Left colon (tissue), 2 donors: ENCODE measurements around the gene CCDC144A. TPM values are rescaled to one million over a fixed set of nuclear protein-coding genes. Genes with fewer than 3 reads are reported as not detected.
"Not testable (repeated sequence)": the region's sequence is repeated elsewhere in the genome, so short reads cannot be mapped to it uniquely, and the experiment has no call there.

Source experiments
- ATAC-seq: fragments of 200-7000 bp; cut with Tn5 transposase; one replicate; pipeline ENCODE4 v1.9.1; 2020; ENCODE audit warnings: mild to moderate bottlenecking, moderate library complexity
- DNase-seq, 2 donors: peaks; one replicate each; pipeline ENCODE4 v3.0.0-alpha.2; 2020
- intact Hi-C, 2 donors: fragments of 100-400 bp; cut with DNase I in 1 of 2; cut with micrococcal nuclease in 1 of 2; formaldehyde crosslinking; loops; one replicate each; pipeline versions ENCODE4 v1.11.2 to v1.14.0; 2022; cut with DNase I, micrococcal nuclease
- total RNA-seq, 2 donors: library from RNA; stranded (reverse); fragmentation: NEBNext Ultra II Directional; extraction: Animal tissue kit (Norgen Biotek cat#: 25700); gene quantifications; one replicate each; pipeline ENCODE4 v1.2.1, GENCODE V29; 2021
- donor health status: DM: no; HTN: no; CAD: no.
- donor health status: DM: yes; HTN: yes; CAD: no.

Gene CCDC144A
- total RNA-seq, 2 donors from 2014 or later, result 1.5 to 3.4 TPM

DNA sequence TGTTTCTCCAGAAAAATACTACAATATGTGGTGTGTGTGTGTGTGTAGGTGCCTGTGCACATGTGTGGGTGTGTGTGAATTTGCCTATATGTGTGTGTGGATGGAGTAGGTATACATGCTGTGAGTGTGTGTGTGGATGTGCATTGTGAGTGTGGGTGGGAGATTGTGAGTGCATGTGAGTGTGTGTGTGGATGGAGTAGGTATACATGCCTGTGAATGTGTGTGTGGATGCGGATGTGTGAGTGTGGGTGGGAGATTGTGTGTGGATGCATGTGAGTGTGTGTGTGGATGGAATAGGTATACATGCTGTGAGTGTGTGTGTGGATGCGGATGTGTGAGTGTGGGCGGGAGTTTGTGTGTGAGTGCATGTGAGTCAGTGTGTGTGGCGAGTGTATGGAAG is 116.6 kb downstream of the CCDC144A start:
- ATAC-seq, DNase-seq, intact Hi-C loops: not testable (repeated sequence)

DNA sequence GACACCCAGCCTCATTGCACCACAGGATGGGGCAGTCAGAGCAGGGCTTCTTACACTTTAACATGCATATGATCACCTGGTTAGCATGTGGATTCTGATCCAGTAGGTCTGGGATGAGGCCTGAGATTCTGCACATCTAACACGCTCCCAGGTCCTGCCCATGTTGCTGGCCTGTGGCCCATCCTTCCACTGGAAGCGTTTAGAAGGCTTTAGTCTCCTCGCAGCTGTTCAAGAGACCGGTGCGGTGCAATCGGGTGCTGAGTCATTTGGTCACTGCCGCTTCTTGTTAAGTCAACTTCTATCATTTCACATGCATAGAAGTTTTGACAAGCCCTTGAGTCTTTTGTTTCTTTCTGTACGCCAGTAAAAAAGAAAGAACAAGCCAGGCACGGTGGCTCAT is 117.6 kb downstream of the CCDC144A start:
- ATAC-seq, intact Hi-C loops, DNase-seq: not testable (repeated sequence)

DNA sequence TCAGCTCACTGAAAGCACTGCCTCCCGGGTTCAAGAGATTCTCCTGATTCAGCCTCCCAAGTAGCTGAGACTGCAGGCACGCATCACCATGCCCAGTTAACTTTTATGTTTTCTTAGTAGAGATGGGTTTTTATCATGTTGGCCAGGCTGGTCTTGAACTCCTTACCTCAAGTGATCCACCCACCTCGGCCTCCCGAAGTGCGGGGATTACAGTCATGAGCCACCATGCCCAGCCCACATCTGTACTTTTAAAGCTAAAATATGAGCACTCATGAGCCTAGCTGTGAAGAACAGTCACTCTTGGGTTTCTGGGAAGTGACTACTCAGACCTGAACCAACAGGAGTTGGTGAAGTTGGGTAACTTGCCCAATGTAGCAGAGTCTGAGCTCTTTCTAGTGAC is 120.2 kb downstream of the CCDC144A start:
- ATAC-seq, DNase-seq, intact Hi-C loops: not testable (repeated sequence)

DNA sequence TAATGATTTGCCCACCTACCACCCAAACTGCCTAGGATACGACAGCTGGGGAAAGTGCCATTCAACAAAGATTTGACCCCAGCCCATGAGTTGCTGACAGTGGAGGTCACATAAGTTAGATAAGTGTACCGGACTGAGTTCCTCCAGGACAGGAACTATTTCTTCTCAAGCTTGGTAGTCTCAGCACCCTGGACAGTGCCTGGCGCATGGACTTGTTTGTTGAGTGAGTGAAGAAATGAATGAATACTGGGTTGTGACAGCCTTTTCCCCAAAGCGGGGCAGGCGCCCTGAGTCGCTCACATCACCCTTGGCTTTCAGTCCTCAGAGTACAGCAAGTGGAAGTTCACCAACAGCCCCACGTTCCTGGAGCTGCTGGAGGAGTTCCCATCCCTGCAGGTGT is 122.1 kb downstream of the CCDC144A start:
- ATAC-seq, DNase-seq, intact Hi-C loops: not testable (repeated sequence)

DNA sequence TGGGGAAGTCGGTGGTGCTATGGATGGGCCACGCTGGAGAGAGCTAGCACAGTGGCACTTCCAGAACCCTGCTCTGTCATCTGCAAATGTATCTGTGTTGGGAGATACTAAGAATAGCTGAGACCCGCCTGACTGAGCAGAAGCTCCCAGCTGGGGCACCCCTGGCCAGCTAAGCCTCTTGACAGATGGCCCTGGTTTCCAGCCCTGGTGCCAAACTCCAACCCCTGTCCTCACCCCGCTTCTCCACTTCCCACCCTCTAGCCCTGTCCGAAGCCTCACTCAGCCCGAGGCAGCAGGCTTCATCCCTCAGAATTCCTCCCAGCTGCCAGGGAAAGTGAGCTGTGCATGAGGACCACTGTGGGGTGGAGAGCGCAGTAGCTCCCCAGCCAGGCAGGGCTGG is 124.4 kb downstream of the CCDC144A start:
- intact Hi-C loops, result no loop called here
- no peak for ATAC-seq

GRCh38 chr17:16817201-16817600 is 127.2 kb downstream of the CCDC144A start:
- DNase-seq (no peak), ATAC-seq (no peak)
- intact Hi-C loops, result no loop called here

More for the DNA sequence above, 124.4 kb downstream of the CCDC144A start:
- DNase-seq, result no peak

DNA sequence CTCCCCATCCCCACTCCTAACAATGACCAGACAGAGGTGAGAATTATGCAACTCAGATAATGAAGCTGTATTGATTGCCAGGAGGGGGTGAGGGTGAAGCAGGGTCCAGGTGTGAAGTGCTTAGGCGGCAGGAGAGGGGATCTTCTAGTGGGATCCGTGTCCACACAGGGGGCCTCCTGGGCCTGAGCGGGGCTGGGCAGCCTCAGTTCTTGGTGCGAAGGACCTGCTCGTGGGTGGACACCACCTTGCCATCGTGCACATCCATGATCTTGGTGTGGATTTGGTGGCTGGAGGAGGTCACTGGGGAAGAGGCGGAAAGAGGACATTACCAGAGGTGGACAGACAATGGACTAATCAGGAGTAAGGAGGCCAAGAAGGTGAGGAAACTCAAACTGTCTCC is 127.9 kb downstream of the CCDC144A start:
- DNase-seq, ATAC-seq, intact Hi-C loops: not testable (repeated sequence)

DNA sequence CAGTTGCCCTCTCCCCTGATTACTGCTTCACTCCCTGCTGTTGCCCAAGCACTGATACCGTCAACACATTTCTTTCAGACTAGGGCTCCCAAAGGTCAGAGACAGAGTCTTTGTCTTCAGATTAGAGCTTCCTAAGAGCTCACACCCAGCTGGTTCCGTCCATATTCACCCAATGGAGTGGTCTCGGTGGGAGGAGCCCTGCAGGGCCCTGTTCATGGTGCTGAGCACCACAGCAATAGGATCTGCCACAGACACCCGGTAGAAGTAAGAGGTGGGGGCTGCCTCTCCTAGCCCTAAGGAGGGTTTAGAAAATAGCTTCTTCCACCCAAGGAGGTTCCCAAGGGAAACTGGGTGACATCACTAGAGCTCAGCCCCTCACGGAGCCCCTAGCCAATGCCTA is 128.3 kb downstream of the CCDC144A start:
- DNase-seq, result no peak
- ATAC-seq, result no peak
- intact Hi-C loops, result no loop called here

- intact Hi-C loops, result no loop called here
- no peak for ATAC-seq
- DNase-seq, result no peak
Observed at GRCh38 chr17:16818821-16819683, 129.0 kb downstream of the CCDC144A start.

- intact Hi-C loops, result no loop called here
- ATAC-seq (peak; percentile 76), DNase-seq (peak; percentile 28 to 50)
Observed at GRCh38 chr17:16820161-16820877, 130.3 kb downstream of the CCDC144A start.

GRCh38 chr17:16820979-16821543 is 131.0 kb downstream of the CCDC144A start:
- intact Hi-C loops, result no loop called here
- ATAC-seq (no peak), DNase-seq (no peak)

DNA sequence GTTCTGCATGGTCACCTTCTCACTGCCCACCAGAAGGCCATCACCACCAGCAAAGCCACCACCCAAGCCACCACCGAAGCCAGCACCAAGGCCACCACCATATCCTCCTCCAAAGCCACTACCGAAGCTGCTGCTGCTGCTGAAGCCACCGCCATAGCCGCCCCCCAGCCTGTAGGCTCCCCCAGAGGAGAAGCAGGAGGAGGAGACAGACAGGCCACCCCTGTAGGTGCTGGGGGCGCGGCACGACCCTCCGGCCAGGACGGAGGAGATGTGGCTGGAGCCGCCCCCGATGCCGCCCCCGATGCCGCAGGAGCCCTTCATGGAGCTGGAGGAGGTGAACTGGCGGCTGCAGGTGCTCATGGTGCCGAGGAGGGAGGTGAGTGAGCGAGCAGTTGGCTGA is 132.1 kb downstream of the CCDC144A start:
- DNase-seq, ATAC-seq, intact Hi-C loops: not testable (repeated sequence)

DNA sequence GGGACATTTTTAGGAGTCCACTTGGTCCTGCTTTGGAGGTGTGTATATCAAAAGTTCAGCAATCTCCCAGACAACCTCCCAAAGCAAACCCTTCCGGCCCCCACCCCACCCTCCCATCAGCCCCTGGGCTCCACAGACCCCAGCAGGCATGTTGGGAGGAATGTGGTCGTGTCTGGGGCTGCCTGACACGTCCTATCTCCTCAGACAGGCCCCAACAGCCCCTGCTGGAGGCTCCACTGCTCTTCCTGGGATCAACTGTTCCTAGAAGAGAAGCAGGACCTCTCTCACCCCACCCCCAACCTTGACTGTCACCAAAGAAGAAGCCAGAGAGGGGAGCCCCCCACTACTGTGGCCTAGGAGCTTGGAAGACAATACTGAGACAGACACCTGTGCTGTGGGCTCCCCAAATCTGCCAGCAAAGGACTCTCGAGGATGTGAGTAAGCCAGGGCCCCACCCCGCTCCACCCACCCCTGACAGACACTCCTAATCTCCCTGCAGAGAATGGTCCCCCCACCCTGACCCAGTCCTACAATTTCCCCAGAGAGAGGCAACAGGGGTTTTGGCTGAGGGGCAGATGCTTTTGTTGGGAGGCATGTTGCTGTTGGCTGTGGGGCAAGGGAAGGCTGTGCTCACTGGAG is 133.8 kb downstream of the CCDC144A start:
- DNase-seq, ATAC-seq, intact Hi-C loops: not testable (repeated sequence)

Other genes starting within 250 kb of the CCDC144A start
- gene LRRC75A, start 198.0 kb upstream of the CCDC144A start, total RNA-seq, result 10 to 100 TPM; 62.3 to 75.3 TPM
- gene ZNF287, start 121.0 kb upstream of the CCDC144A start, total RNA-seq, result 1 to 10 TPM; 3.1 to 3.8 TPM
- 1 to 10 TPM; 3.7 to 6.1 TPM for gene ZNF624, start 36.4 kb upstream of the CCDC144A start, total RNA-seq